Activated T-helper 2 cell treated with anti-CD3 and anti-CD28 coated beads, Interferon-gamma antibody, Interleukin-2, Interleukin-4, amounts not matched to agents 10 μg/mL and 5 μg/mL and 100 μg/mL, durations not matched to agents 14 hours and 24 hours and 36 hours (primary cell): Measurements from ENCODE around the gene CENPV. TPM values are rescaled to one million over a fixed set of nuclear protein-coding genes. Genes with fewer than 3 reads are reported as not detected.
"Not testable (repeated sequence)": the region's sequence is repeated elsewhere in the genome, so short reads cannot be mapped to it uniquely, and the experiment has no call there.

Experiments used
- DNase-seq: peaks from one replicate; pipeline ENCODE4 v3.0.0; 2021; ENCODE audit warnings: low spot score
- H3K27ac Mint-ChIP-seq: one replicate; pipeline ENCODE4 v1.8.0; 2021; ENCODE audit warnings: mixed read lengths
- H3K27me3 Mint-ChIP-seq: one replicate; pipeline ENCODE4 v1.8.0; 2021; ENCODE audit warnings: low read depth, mixed read lengths
- H3K36me3 Mint-ChIP-seq: one replicate; pipeline ENCODE4 v1.8.0; 2021; ENCODE audit warnings: low read depth, mixed read lengths
- H3K4me1 Mint-ChIP-seq: one replicate; pipeline ENCODE4 v1.8.0; 2021; ENCODE audit warnings: low read depth, mixed read lengths
- H3K4me3 Mint-ChIP-seq: one replicate; pipeline ENCODE4 v1.8.0; 2021; ENCODE audit warnings: low read depth, mild to moderate bottlenecking, moderate library complexity, mixed read lengths
- H3K9me3 Mint-ChIP-seq: one replicate; pipeline ENCODE4 v1.8.0; 2021; ENCODE audit warnings: mixed read lengths
- intact Hi-C: fragments of 100-400 bp; cut with micrococcal nuclease; formaldehyde crosslinking; loops from one replicate; pipeline ENCODE4 v1.15.1; 2023
- total RNA-seq: library from RNA; stranded (reverse); gene quantifications from 2 replicates; pipeline ENCODE4 v1.2.3, GENCODE V29; 2022

The CENPV gene
- 65.8 and 69.9 TPM in 2 replicates for total RNA-seq

GRCh38 chr17:16353317-16354174 lies at the start of gene CENPV:
Gene CENPV (minus strand): TSS chr17:16353469. CDS start chr17:16353436, 33 bp downstream.
- H3K4me1 Mint-ChIP-seq = peaks cover 17% of the 10 kb centered on the region
- DNase-seq = peak; percentile 49
- peak within 1 kb of the TSS; percentile 71 for H3K27ac Mint-ChIP-seq
- H3K4me3 Mint-ChIP-seq = peak within 1 kb of the TSS; percentile 97
- H3K9me3 Mint-ChIP-seq = no peaks in the 10 kb centered on the region
- H3K36me3 Mint-ChIP-seq = peaks cover 20% of the 10 kb centered on the region
- peaks cover 17% of the 10 kb centered on the region for H3K27me3 Mint-ChIP-seq
- intact Hi-C loops = loop anchor here (2.0 to 10.0 kb wide), 2 partner anchors 67 to 139 kb away; partner anchors contain the start of genes NCOR1 and PIGL

GRCh38 chr17:16398270-16399267 lies 45.3 kb upstream of the CENPV start:
- H3K27ac Mint-ChIP-seq = peak overlapping the region; percentile 4
- peak; percentile 34 for DNase-seq
- H3K4me3 Mint-ChIP-seq = no peak overlapping the region
- H3K27me3 Mint-ChIP-seq = peaks cover 2% of the 10 kb centered on the region
- no peaks in the 10 kb centered on the region for H3K9me3 Mint-ChIP-seq
- no peaks in the 10 kb centered on the region for H3K36me3 Mint-ChIP-seq
- peaks cover 8% of the 10 kb centered on the region for H3K4me1 Mint-ChIP-seq
- intact Hi-C loops = no loop called here

DNA sequence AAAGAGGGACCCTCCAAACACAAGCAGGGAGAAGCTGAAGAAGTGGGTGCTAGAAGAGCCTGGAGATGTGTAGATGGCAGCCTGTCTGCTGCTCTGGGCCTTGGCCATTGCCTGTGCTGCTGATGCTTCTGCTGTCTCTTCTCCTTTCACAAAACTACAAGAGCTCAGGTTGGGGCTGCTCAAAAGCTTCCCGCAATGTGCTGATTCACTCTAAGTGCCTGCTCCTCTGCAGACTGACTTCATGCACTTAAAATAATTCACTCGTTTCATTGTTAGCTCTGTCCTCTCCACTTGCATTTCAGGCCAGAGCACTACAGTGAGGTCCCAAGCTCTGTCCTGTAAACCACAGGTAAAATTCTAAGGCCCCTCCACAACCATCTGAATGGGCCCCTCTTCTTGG lies 43.4 kb upstream of the CENPV start:
- H3K4me1 Mint-ChIP-seq, H3K4me3 Mint-ChIP-seq, DNase-seq, intact Hi-C loops, H3K36me3 Mint-ChIP-seq, H3K27ac Mint-ChIP-seq, H3K27me3 Mint-ChIP-seq, H3K9me3 Mint-ChIP-seq: not testable (repeated sequence)

GRCh38 chr17:16395887-16396286 lies 42.6 kb upstream of the CENPV start:
- DNase-seq, H3K4me1 Mint-ChIP-seq, H3K27ac Mint-ChIP-seq, H3K36me3 Mint-ChIP-seq, H3K9me3 Mint-ChIP-seq, H3K27me3 Mint-ChIP-seq, intact Hi-C loops, H3K4me3 Mint-ChIP-seq: not testable (repeated sequence)

DNA sequence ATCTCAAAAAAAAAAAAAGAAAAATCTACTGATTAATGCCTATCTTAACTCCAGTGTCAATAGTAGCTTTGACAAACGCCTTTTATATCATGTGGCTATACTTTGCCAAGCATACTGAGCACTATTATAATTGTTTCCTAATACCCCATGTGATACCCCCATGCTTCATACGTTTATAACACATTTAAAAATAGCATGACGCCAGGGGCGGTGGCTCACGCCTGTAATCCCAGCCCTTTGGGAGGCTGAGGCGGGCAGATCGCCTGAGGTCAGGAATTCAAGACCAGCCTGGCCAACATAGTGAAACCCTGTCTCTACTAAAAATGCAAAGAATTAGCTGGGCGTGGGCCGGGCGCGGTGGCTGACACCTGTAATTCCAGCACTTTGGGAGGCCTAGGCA lies 39.2 kb upstream of the CENPV start:
- H3K36me3 Mint-ChIP-seq, H3K27me3 Mint-ChIP-seq, H3K4me1 Mint-ChIP-seq, H3K27ac Mint-ChIP-seq, H3K4me3 Mint-ChIP-seq, H3K9me3 Mint-ChIP-seq, intact Hi-C loops, DNase-seq: not testable (repeated sequence)

GRCh38 chr17:16391451-16391850 lies 38.2 kb upstream of the CENPV start:
- H3K27ac Mint-ChIP-seq = no peak overlapping the region
- no peak overlapping the region for H3K4me3 Mint-ChIP-seq
- no peak for DNase-seq
- no peaks in the 10 kb centered on the region for H3K36me3 Mint-ChIP-seq
- no peaks in the 10 kb centered on the region for H3K9me3 Mint-ChIP-seq
- H3K27me3 Mint-ChIP-seq = peaks cover 7% of the 10 kb centered on the region
- intact Hi-C loops = no loop called here
- H3K4me1 Mint-ChIP-seq = peaks cover 4% of the 10 kb centered on the region

DNA sequence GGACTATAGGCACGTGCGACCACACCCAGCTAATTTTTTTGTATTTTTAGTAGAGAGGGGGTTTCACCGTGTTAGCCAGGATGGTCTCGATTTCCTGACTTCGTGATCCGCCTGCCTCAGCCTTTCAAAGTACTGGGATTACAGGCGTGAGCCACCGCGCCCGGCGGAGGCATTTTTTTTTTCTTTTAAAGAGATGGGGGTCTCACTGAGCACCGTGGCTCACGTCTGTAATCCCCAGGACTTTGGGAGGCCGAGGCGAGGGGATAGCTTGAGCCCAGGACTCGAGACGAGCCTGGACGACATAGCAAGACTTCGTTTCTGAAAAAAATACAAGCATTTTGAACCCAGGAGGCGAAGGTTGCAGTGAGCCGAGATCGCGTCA lies 32.8 kb upstream of the CENPV start:
- H3K4me1 Mint-ChIP-seq = peaks cover 33% of the 10 kb centered on the region
- H3K9me3 Mint-ChIP-seq, DNase-seq, H3K27me3 Mint-ChIP-seq: not testable (repeated sequence)
- H3K27ac Mint-ChIP-seq = peak overlapping the region; percentile 47
- intact Hi-C loops = loop anchor here (1.0 kb wide), 2 partner anchors 30 to 135 kb away; no protein-coding TSS in a partner anchor
- H3K4me3 Mint-ChIP-seq = peak overlapping the region; percentile 84
- H3K36me3 Mint-ChIP-seq = peaks cover 35% of the 10 kb centered on the region

- intact Hi-C loops = loop anchor here (5.0 kb wide), 2 partner anchors 153 to 198 kb away; no protein-coding TSS in a partner anchor
- peaks cover 38% of the 10 kb centered on the region for H3K36me3 Mint-ChIP-seq
- DNase-seq = no peak
- no peak overlapping the region for H3K27ac Mint-ChIP-seq
- no peaks in the 10 kb centered on the region for H3K9me3 Mint-ChIP-seq
- no peak overlapping the region for H3K4me3 Mint-ChIP-seq
- H3K4me1 Mint-ChIP-seq = peaks cover 35% of the 10 kb centered on the region
- peaks cover 5% of the 10 kb centered on the region for H3K27me3 Mint-ChIP-seq
Measured at GRCh38 chr17:16384557-16384956, 31.3 kb upstream of the CENPV start.

DNA sequence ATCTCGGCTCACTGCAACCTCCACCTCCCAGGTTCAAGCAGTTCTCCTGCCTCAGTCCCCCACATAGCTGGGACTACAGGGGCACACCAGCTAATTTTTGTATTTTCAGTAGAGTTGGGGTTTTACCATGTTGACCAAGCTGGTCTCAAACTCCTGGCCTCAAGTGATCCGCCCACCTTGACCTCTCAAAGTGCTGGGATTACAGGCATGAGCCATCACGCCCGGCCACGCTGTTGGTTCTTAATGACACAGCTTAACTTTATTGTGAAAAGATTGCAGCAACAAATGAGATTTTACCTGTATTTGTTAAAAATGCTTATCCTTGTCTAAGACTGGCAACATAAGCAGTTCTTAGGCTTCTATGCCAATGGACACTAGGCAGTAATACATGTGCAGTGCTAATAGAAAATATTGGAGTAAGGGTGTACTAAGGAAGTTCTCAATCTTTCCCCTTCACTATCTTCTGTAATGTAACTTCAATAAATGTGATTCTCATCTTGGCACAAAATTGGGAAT lies 30.6 kb upstream of the CENPV start:
- peaks cover 4% of the 10 kb centered on the region for H3K27me3 Mint-ChIP-seq
- intact Hi-C loops = loop anchor here (5.0 kb wide), 2 partner anchors 153 to 198 kb away; no protein-coding TSS in a partner anchor
- peak overlapping the region; percentile 8 for H3K27ac Mint-ChIP-seq
- H3K4me1 Mint-ChIP-seq = peaks cover 35% of the 10 kb centered on the region
- no peak for DNase-seq
- peaks cover 38% of the 10 kb centered on the region for H3K36me3 Mint-ChIP-seq
- H3K9me3 Mint-ChIP-seq = no peaks in the 10 kb centered on the region
- H3K4me3 Mint-ChIP-seq = peak overlapping the region; percentile 96

GRCh38 chr17:16383216-16383615 lies 29.9 kb upstream of the CENPV start:
- H3K4me3 Mint-ChIP-seq = peak overlapping the region; percentile 96
- H3K36me3 Mint-ChIP-seq = peaks cover 38% of the 10 kb centered on the region
- H3K27me3 Mint-ChIP-seq = peaks cover 4% of the 10 kb centered on the region
- no peak for DNase-seq
- H3K9me3 Mint-ChIP-seq = no peaks in the 10 kb centered on the region
- peak overlapping the region; percentile 8 for H3K27ac Mint-ChIP-seq
- intact Hi-C loops = loop anchor here (5.0 kb wide), 2 partner anchors 154 to 199 kb away; no protein-coding TSS in a partner anchor
- H3K4me1 Mint-ChIP-seq = peaks cover 35% of the 10 kb centered on the region

- no peak for DNase-seq
- Mint-ChIP-seq H3K27ac (peak overlapping the region; percentile 92), H3K9me3 (no peaks in the 10 kb centered on the region)
Measured at GRCh38 chr17:16381496-16381820, 28.2 kb upstream of the CENPV start.

More at GRCh38 chr17:16381496-16381820, 28.2 kb upstream of the CENPV start:
- Mint-ChIP-seq H3K36me3 (peaks cover 38% of the 10 kb centered on the region), H3K27me3 (no peaks in the 10 kb centered on the region), H3K4me1 (peaks cover 31% of the 10 kb centered on the region), H3K4me3 (peak overlapping the region; percentile 96)
- intact Hi-C loops = loop anchor here (1.0 to 5.0 kb wide), 5 partner anchors 35 to 382 kb away; partner anchors contain the start of genes TTC19 and ZSWIM7
